Superior temporal gyrus (tissue), 1 donor: Measurements from ENCODE around the gene EZR.

ENCODE experiments used
- DNase-seq: peaks from one replicate; pipeline ENCODE4 v3.0.0-alpha.2; 2016; ENCODE audit errors: extremely low spot score

Gene EZR

GRCh38 chr6:158775832-158776231 lies 43.3 kb downstream of the EZR start:
- no peak for DNase-seq

- no peak for DNase-seq
Observed at GRCh38 chr6:158774717-158775449, 44.3 kb downstream of the EZR start.

- no peak for DNase-seq
Observed at GRCh38 chr6:158773581-158774449, 45.4 kb downstream of the EZR start.

GRCh38 chr6:158772851-158773371 lies 46.3 kb downstream of the EZR start:
- DNase-seq, result no peak

- DNase-seq, result no peak
Observed at GRCh38 chr6:158772172-158772571, 47.0 kb downstream of the EZR start.

- DNase-seq, result no peak
Observed at GRCh38 chr6:158771399-158772152, 47.6 kb downstream of the EZR start.

GRCh38 chr6:158770533-158771330 lies 48.4 kb downstream of the EZR start:
- DNase-seq, result no peak

GRCh38 chr6:158769771-158770432 lies 49.3 kb downstream of the EZR start:
- no peak for DNase-seq

GRCh38 chr6:158769234-158769770 lies 49.9 kb downstream of the EZR start:
- DNase-seq, result no peak

- DNase-seq, result no peak
Observed at GRCh38 chr6:158768436-158768835, 50.7 kb downstream of the EZR start.

- DNase-seq, result no peak
Observed at GRCh38 chr6:158767709-158768108, 51.5 kb downstream of the EZR start.

- DNase-seq, result peak; percentile 24
Observed at GRCh38 chr6:158766621-158767455, 52.3 kb downstream of the EZR start.

- DNase-seq, result no peak
Observed at GRCh38 chr6:158765499-158766068, 53.6 kb downstream of the EZR start.

GRCh38 chr6:158764926-158765325 lies 54.2 kb downstream of the EZR start:
- DNase-seq, result no peak

- no peak for DNase-seq
Observed at GRCh38 chr6:158764183-158764849, 54.9 kb downstream of the EZR start.

GRCh38 chr6:158763434-158764182 lies 55.6 kb downstream of the EZR start:
- DNase-seq, result no peak

- DNase-seq, result no peak
Observed at GRCh38 chr6:158762787-158763433, 56.3 kb downstream of the EZR start.
